GM12872 (cell line): ENCODE results near the gene ANAPC1.

Experiments
- CTCF ChIP-seq: IDR thresholded peaks from 3 replicates; pipeline ENCODE4 v1.5.1; 2011; ENCODE audit warnings: low read depth, mild to moderate bottlenecking, low read length, moderate library complexity; ENCODE audit not compliant: insufficient read depth

Gene ANAPC1

GRCh38 chr2:111919794-111920608, 36.0 kb upstream of the ANAPC1 start:
- no peak for TF ChIP-seq CTCF

GRCh38 chr2:111919365-111919764, 35.4 kb upstream of the ANAPC1 start:
- peak; percentile 46 for TF ChIP-seq CTCF

GRCh38 chr2:111918383-111918806, 34.4 kb upstream of the ANAPC1 start:
- TF ChIP-seq CTCF, result no peak

GRCh38 chr2:111917106-111917505, 33.1 kb upstream of the ANAPC1 start:
- no peak for TF ChIP-seq CTCF

GRCh38 chr2:111912547-111912946, 28.6 kb upstream of the ANAPC1 start:
- TF ChIP-seq CTCF, result no peak

GRCh38 chr2:111910609-111911277, 26.8 kb upstream of the ANAPC1 start:
- TF ChIP-seq CTCF, result no peak

GRCh38 chr2:111909079-111909478, 25.1 kb upstream of the ANAPC1 start:
- TF ChIP-seq CTCF, result no peak
